Activated CD8-positive, alpha-beta memory T cell treated with anti-CD3 and anti-CD28 coated beads for 48 hours (primary cell): Measurements from ENCODE around the gene C11orf54.

Source experiments
- DNase-seq, 3 experiments: peaks; one replicate each; pipeline ENCODE4 v3.0.0-alpha.2; 2020; ENCODE audit warnings: low read depth in 2 of 3, low spot score in 2 of 3

Gene C11orf54

DNA sequence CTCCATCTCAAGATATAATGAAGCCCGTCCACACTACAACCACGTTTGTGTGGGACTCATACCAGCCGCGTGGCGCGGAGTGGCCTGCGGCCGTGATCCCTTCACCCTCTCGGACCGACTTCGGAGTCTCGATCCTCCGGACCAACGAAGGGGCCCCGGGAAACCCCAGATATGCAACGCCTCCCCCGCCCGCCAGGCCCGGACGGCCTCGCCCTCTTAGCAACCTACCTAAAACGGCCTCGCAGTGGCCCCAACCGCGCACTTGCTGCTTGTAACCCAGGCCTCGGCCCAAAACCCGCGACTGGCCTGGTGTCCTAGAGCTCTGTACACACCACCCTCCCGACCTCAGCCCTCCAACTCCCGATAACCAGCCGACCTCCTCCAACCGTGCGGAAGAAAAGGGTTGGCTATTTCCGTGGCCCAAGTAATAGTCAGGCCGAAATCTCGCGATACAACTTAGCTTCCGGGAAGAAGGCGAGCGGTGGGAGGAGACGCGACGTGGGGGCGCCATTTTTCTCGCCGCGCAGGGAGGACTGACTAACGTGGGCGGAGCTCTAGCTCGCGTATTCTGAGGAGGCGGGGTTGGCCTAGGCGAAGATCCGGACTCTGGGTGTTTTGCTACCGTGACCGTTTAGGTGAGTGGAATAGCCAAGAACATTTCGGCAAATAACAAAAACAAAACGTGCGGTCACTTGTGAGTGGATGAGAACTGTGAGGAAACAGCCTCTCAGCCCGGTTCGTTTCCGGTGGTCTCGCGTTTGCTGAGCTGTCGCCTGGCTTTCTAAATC lies at the start of gene C11orf54, which contains the start of gene TAF1D:
TSS of gene C11orf54 (plus strand) at position 579 of the 788 bp plus-strand sequence. CDS start 5,722 bp downstream, outside the sequence.
TSS of gene TAF1D (minus strand) at position 402 of the 788 bp plus-strand sequence. CDS start 2,191 bp downstream, outside the sequence.
- peak; percentile 76 to 94 (median 80) for DNase-seq

DNA sequence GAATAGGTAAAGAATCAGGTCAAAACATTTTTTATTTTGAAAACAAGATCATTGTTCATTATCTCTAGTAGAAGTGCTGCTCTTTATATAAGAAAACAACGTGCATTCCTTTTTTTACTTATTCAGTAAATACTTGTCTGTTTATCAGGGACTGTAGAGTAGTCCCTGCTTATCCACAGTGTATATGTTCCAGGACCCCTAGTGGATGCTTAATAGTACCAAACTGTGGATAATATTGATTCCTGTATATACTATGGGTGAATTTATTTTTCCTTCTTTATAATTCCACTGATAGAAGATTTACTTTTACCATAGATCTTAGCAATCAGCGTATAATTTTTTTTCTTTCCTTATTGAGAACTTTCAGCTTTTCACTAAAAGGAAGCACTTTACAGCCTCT lies 47.4 kb upstream of the C11orf54 start:
- DNase-seq, result no peak

DNA sequence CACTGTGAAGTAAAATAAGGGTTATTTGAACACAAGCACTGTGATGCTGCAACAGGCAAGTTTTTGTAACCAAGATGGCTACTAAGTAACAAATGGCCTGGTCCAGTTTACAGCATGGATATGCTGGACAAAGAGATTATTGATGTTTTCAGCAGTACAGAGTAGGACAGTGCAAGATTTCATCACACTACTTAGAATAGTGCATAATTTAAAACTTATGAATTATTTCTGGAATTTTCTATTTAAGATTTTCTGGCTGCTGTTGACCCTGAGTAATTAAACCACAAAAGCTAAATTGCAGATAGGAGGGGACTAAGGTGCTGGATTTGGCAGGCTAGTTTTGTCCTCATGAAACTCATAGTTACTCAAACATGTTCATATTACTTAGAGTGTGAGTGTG lies 46.9 kb upstream of the C11orf54 start:
- DNase-seq, result no peak

DNA sequence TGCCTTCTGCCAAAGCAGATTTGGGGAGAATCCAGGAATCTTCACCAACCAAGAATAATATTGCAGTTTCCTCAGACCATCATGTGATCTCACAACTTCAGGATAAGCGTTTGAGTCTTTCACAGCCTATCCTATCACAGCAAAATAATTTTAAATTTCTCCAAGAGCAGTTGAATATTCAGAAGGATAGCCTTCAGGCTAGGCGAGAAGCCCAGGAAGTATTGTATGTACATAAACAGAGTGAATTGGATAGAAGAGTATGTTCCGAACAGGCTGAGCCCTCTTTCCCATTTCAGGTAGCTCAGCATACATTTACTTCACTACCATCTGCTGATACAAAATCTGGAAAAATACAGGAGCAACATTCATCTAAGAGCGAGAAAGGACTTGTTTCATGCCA lies 43.9 kb upstream of the C11orf54 start:
- DNase-seq, result no peak

DNA sequence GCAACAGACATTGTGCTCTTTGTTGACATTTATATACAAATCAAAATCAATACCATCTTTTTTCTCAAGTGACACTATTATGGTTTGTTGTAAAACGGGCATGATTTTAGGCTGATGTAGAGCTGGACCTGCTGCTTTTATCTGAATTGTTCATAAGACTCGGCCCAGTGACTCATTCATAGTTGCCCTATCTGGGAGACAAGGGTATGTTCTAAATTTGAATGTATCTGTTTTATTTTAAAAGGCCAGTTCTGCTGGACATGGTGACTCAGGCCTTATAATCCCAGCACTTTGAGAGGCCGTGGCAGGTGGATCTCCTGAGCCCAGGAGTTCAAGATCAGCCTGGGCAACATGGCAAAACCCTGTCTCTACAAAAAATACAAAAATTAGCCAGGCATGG lies 40.6 kb upstream of the C11orf54 start:
- DNase-seq, result no peak

DNA sequence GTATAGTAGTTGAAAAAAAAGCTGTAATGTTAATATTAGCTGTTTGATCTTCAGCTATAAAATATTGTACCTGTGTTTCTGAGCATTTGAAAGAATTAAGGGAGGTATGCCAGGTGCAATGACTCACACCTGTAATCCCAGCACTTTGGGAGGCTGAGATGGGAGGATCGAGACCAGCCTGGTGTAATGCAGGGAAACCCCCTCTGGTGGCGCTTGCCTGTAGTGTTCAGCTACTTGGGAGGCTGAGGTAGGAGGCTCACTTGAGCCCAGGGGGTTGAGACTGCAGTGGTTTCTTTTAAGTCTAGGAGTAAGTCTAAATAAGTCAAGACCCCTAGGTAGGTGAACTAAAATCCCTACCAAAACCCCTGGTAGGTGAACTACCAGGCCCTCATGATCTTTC lies 37.2 kb upstream of the C11orf54 start:
- DNase-seq, result no peak

DNA sequence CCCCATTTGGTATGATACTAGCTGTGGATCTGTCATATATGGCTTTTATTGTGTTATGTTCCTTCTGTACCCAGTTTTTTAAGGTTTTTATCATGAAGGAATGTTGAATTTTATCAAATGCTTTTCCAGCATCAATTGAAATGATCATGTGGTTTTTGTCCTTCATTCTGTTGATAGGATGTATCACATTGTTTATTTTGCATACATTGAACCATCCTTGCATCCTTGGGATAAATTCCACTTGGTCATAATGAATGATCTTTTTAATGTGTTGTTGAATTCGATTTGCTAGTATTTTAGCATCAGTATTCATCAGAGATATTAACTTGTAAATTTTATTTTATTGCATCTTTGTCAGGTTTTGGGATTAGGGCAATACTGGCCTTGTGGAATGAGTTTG lies 31.2 kb upstream of the C11orf54 start:
- DNase-seq, result no peak

DNA sequence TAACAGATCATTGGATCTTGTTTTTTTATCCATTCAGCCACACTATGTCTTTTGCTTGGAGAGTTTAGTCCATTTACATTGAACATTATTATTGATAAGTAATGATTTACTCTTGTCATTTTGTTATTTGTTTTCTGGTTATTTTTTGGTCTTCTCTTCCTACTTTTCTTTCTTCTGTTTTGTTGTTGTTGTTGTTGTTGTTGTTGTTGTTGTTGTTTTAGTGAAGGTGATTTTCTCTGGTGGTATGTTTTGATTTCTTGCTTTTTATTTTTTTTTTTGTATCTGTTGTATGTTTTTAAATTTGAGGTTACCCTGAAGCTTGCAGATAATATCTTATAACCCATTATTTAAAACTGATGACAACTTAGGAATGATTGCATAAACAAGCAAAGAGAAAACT lies 28.8 kb upstream of the C11orf54 start:
- no peak for DNase-seq

DNA sequence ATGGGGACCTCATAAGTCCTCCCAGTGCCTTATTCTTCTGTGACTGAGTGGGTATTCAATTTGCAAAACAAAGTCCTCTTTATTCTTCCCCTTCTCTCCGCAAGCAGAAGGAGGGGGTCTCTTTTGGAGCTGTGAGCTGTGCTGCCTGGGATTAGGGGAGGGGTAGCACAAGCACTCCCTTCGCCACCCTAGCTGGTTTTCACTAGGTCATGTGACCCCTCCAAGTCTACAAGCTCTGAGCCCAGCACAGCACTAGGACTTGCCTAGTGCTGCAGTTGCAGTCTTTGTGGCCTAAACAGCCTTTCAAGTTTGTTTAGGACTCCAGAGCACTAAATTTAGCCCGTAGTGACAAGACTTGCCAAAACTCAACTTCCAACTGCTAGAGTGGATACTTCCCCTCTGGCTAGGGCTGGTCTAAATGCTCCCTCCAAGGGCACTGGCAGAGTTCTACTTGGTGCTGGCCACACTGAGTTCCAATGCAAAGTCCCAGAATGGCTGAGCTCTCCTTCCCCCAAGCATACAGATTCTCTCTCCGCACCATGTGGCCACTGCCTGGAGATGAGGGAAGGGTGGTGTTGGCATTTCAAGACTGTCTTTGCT lies 25.6 kb upstream of the C11orf54 start:
- DNase-seq, result no peak

DNA sequence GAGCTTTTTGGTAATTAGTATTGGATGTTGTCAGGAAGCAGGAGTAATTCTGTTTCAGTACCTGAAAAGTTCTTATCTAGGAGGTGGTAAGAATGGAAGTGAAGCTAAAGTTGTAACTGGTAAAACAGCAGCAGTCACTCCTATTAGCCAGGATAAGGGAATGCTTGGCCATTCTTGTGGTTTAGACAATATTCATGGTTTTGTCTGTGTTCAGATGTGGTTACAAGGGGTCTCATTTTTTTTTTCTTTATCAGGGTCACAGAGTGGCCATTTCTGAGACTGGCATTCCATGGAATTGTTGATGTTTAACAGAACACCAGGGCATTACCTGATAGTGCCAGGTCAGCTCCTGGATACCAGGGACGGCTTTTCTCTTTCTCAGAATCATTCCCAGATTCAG lies 24.0 kb upstream of the C11orf54 start:
- no peak for DNase-seq

DNA sequence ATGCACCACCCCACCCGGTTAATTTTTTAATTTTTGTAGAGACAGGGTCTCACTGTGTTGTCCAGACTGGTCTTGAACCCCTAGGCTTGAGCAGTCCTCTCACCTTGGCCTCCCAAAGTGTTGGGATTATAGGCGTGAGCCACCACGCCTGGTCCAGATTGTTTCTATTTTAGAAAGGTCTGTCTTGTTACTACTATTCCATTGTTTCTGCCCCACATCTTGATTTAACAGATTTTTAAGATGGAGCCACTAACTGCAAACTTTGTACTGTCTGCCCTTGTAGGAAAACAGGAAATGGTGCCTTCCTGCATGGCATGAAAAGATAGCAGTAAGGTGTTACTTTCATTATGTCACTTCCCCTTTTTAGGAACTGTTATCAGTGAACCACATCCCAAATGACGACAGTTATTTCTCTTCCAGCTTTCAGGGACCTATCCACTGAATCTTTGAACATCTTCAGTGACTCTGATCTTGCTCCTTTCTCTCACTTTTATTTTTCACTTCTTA lies 23.4 kb upstream of the C11orf54 start:
- DNase-seq, result no peak

DNA sequence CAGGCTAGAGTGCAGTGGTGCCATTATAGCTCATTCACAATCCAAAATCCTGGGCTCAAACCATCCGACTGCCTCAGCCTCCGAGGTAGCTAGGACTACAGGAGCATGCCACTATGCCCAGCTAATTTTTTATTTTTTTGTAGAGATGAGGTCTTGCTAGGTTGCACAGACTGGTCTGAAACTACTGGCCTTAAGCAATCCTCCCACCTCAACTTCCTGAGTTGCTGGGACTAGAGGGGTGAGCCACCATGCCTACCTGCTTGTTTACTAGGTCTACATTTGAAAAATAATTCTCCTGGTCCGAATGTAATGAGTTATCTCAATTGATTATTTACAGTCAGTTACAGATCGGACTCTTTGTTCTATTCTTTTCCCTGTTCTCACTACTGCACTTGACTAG lies 22.2 kb upstream of the C11orf54 start:
- DNase-seq, result no peak

DNA sequence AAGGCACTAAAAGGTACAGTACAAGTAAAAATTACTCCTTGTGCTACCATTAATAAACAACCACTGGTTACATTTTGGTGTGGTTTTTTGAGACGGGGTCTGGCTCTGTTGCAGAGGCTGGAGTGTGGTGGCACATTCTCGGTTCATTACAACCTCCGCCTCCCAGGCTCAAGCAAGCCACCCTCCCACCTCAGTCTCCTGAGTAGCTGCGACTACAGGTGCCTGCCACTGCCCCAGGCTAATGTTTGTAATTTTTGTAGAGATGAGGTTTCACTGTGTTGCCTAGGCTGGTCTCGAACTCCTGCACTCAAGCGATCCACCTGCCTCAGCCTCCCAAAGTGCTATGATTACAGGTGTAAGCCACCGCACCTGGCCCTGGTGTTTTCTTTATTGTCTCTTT lies 20.9 kb upstream of the C11orf54 start:
- no peak for DNase-seq

DNA sequence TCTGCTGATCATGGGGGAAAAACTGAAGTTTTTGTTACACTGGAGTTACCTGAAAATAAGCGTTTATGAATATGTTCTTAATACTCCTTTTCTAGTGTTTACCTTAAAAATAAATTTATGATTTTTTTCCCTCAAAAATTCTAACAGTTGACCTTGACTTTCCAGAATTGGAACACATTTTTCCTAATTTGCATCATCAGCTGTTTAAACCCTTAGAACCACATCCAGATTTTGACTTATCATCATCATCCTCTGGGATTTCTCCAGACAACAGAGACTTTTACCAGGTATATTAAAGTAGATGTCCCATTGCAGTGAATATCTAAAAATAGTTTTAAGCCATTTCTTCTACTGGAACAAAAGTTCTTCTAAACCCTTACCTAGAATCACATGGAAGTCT lies 17.4 kb upstream of the C11orf54 start:
- no peak for DNase-seq

DNA sequence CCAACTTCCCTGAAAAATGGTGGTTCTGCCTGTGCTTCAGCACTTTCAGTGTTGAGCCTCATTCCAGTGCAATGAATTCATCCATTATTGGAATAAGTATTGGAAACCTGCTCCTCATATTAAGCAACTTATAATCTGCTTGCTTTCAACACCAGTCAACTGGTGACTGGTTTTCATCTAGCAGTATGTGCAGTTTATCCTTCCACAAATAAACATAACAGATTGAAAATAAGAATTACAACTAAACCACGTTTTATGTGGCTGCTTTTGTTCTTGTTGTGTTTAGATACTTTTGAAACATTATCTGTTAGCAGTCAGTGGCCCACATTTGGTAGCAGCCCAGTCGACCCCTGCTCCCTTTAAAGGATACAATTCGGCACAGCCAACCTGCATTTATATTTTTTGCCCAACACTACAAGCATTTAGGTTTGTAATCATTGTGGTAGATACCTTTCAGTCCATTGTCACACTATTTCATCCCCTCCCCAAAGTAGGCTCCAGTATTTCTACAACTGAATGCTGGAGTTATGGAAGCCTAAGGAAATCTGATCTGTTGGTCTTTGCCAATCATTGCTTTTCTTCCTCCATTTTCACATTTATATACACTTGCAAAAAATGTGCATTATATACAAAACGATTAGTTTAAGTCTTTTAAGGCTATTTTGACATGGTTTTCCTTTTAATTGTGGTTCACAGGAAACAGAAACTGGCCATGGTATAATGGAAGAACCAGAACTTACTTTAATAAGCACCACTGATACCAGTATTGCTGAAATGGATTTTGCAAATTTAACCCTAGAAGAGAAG lies 13.3 kb upstream of the C11orf54 start:
- DNase-seq, result no peak

DNA sequence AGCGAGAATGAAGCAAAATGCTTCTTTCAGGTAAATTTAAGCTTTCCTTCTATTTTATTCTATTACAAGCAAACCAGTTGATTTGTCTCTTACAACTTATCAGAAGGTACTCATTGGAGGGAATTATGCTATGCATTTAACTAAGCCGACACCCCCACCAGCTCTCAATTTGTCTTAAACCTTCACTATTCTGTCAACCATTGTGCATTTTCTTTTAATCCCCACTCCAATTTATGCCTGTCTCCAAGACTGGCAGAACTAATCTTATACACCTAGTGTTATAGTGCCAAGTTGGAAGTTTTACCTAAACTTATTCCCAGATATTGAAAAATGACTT lies 12.7 kb upstream of the C11orf54 start:
- no peak for DNase-seq

DNA sequence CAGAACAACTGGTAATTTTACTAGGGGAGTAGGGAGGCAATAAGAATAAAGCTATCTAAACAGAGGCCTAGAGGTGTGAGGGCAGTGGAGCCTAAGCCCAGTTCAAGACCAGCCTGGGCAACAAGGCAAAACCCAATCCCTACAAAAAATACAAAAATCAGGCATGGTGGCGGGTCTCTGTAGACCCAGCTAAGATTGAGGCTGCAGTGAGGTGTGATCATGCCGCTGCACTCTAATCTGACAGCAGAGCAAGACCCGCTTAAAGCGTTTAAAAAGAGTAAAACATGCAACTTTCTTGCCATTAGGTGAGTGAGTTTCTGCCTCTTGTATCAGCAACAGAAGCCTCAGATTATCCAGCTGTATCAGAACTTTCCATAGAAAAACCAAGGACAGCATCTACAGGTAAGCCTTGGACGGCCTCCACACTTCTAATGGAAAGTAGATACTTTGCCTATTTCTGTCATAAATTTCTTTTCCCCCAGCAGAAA lies 12.3 kb upstream of the C11orf54 start:
- no peak for DNase-seq

DNA sequence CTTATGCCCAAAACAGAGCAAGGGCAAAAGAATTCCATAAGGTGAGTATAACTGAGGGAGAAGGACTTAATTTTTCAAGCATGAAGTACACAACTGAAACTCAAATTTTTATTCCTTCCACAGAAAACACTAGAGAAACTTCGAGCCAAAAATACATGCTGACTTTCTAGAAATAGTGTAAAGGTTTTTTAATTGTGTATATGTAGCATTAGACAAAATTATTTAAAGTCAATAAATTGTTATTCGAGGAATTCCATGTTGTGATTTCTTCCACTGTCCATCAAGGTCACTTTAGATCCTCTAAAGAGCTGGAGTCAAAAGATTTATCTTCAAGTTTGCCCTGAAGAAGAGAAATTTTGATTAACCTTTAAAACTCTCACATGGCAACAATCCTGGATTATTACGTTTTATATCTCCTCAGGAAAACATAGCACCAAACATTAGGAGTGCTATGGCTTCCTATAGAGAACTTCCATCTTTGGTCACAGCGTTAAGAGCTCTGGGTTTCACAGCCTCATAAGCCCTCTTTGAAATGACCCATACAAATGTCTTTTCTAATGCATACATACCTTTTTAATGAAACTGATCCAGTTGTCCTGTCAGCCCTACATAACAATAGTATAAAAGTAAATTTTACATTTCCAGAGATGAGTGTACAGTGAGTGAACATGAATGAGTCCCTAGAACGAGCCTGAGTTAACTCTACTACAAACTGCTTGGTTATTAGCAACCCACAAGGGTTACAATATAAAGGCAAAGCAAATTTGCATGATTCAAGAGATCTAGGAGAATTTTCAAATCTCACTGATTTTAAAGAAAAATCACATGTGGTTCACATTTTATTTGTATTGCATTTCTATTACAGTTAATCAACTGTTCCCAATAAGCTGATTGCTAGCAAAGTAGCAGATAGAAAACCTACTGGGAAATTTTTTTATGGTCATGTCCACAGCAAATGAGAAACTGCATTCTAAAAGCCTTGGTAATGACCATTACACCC lies 11.1 kb upstream of the C11orf54 start:
- no peak for DNase-seq

DNA sequence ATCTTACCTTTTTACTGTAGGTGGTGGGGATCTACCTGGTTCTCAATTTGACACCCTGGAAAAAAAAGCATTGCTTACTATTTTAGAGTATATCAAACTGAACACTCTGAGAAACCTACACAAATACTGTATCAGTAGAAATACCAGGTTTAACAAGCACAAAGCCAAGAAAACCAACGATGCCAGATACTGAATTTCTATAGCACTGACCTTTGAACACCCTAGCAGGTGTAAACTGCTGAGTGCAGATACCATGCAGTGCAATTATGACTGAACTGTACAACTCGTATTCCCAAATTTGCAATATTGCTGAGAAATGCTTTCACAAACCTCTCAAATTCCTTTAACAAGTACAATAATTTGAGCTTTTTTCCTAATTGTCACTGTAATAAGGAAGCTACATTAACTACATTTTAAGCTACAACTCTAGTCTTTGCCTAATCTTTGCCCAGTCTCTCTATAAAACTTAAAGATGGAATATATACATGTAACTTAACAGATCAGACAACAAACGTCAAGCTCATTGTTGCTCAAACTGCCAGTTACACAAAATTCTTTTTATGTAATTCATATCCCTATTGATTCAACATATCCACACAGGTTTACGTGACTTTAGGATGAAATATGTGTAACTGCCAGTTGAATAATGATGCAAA lies 9.1 kb upstream of the C11orf54 start:
- DNase-seq, result no peak

DNA sequence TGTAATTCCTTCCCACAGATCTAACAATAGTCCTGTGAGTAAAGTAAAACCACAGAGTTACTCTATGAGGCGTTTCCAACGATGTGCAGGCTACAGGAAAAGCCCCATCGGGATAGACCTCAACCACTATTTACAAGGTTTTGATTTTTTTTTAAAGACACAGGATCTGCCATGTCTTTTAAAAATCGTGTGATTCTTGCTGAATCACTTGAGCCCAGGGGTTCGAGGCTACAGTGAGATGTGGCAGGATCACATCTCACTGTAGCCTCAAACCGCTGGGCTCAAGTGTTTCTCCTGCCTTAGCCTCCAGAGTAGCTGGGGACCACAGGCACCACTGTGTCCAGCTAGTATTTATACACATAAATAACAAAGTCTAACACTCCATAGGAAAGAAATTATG lies 8.0 kb upstream of the C11orf54 start:
- no peak for DNase-seq
